Activated naive CD4-positive, alpha-beta T cell (primary cell): ENCODE results near the gene CTIF.
"Not testable (repeated sequence)": the region's sequence is repeated elsewhere in the genome, so short reads cannot be mapped to it uniquely, and the experiment has no call there.

Source experiments
- DNase-seq, 4 experiments: peaks; one replicate each; lab custom pipeline; 2025; lab: John Stamatoyannopoulos, UW

The CTIF gene

GRCh38 chr18:48868468-48869466, 329.9 kb downstream of the CTIF start:
- DNase-seq = no peak

- no peak for DNase-seq
These were observed 330.8 kb downstream of the CTIF start for GRCh38 chr18:48869591-48869990.

DNA sequence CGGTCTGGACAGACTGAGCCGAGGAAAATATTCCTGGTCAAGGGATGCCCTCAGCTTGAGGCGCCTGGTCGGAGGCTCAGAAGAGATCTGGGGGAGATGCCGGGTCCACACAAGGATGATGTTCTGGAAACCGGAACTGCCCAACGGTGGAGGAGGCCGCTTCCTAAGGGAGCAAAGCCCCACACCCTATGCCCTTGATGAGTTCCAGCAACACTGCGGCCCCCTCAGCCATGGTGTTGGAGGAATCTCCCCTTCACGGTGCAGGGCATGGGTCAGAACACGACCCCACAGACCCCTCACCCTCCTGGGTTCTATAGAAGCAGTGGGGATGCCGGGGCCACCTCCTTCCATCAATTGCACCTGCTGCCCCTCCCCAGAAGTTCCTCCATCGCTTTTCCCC, 332.1 kb downstream of the CTIF start:
- not testable (repeated sequence) for DNase-seq

DNA sequence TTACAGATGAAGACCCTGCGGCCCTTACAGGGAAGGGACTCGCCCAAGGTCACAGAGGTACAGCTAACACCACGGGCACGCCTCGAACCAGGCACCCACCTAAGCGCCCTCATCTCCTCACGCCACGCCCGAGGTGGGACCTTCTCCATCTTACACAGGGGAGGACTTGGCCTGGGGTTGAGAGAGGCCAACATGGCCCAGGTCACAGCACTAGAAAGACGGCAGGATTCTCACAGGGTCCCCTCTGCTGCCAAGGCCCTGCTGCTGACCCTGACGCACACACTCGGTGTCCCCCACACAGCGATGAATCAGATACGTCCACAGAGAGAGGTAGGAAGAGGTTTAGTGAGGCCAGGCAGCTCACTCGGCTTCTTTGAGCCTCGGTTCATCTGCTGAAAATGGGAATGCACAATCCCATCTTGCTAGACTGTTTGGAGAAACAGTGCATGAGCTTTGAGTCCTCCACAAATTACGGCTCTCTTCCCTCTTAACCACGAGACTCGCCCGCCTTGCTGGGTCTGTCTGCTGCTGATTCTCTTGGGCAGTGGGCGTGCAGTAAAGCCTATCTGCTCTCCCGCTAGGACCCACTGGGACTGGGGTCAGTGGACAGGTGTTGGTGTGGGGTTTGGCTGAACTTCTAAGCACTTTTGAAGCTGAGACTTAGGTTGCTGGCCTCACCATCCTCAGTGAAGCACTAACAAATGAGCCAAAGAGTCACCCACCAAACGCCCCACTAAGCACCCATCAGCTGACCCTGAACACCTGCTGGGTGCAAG, 332.7 kb downstream of the CTIF start:
- DNase-seq = no peak

DNA sequence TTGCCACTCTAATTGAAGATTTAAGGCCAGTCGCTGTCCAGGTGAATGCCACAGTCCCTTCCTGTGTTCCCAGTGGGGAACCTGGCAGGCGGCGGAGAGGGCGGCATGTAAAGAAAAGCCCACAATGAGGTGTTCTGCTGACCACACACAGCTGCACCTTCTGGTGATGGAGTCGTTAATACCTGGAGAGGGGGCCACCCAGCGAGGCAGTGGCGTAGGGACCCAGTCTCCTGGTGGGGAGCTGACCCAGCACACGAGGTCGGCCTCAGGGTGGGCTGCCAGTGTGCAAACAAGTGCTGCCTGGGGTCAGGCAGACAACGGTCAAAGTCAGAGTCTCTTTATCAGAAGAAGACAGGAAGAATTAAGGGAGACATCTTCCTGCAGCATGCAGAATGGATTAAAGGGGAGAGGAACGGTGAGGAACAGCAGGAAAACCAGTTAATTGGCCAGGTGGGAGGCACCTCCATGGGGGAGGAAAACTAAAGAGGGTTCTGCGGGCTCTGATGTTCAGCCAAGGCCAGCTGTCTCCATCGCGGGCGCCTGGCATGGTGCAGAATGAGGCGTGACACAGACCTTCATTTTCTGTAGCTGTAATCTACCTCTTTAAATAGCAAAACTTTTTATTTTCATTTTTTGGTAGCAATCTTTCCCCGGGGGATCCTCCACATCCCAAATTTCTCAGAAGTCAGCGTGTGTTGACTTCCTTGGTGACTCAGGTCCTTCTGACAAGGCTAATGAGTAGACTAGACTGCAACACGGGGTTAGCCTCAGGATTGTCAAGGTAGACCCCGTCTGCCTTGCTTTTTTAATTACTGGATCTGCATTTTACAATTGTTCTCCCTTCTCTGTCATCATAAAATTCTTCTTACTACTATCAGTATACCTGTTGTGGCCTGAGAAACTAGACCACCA, 333.7 kb downstream of the CTIF start:
- no peak for DNase-seq

DNA sequence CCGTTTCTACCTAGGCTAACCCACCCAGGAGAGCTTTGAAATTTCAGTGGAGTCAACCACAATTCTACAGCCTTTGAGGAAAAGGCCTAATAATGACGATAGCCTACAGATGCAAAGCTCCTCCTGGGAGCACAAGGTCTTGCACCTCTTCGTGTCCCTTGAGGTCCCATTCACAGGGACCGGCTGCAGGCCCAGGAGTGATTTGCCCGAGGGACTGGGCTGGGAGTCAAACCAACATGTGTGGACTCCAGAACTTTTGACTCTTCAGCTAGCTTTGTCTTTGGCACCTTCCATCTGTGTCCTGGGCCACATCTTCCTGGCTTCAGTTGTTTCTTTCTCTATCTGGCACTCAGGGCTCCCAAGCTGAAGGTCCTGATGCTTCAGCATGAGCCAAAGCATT, 335.4 kb downstream of the CTIF start:
- DNase-seq = no peak

DNA sequence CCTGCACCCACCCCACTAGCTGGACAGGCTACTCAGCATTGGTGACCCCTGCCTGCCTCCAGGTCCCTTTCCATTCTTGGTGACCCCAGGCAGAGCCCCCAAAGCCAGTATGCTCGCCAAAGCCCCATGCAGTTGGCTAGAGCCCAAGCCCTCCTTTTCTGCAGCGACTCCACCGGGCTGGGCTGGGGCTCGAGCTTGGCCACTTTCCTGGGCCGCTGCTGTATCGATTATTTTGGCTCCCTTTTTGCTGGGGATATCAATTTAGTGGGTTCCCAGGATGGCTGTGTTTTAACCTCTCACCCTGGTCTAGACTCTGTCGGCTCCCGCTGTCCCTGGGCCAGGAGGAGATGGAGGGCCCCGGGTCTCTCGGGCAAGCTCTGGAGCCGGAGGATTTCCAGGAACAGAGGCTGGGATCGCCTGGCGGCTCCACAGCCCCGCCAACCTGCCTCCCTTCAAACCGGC, 335.9 kb downstream of the CTIF start:
- DNase-seq = no peak

DNA sequence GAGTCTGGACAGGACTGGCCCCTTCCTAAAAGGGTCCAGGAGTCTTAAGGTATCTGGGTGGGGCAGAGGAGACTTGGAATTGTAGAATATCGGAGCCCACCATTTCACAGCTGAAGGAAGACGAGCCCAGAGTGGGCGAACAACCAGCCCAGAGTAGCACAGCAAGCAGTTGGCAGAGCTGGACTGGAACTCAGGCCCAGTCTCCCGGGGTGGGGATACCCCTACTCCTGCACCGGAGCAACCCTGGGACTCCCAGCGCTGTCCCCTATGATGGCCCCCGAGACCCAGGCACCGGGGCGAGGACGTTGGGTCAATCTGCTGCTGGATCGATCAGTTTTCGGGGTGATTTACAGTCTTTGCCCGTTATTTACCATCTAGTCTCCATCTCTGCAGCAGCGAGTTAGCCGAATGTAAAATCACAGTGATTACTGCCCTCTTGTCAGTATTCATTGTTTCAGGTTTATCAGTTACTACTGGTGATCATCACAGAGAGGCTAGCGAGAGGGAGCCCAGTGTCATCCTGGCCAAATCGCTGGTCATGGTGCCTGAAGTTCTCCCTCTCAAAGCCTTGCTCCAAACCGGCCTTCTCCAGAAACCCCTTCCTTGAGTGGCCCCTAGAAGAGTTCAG, 336.6 kb downstream of the CTIF start:
- no peak for DNase-seq

- DNase-seq = no peak
These were observed 337.2 kb downstream of the CTIF start for GRCh38 chr18:48875942-48876511.

- DNase-seq = no peak
These were observed 337.8 kb downstream of the CTIF start for GRCh38 chr18:48876590-48876989.

- DNase-seq = no peak
These were observed 339.1 kb downstream of the CTIF start for GRCh38 chr18:48877941-48878340.

GRCh38 chr18:48878471-48878870, 339.6 kb downstream of the CTIF start:
- no peak for DNase-seq

GRCh38 chr18:48879008-48879431, 340.2 kb downstream of the CTIF start:
- no peak for DNase-seq

DNA sequence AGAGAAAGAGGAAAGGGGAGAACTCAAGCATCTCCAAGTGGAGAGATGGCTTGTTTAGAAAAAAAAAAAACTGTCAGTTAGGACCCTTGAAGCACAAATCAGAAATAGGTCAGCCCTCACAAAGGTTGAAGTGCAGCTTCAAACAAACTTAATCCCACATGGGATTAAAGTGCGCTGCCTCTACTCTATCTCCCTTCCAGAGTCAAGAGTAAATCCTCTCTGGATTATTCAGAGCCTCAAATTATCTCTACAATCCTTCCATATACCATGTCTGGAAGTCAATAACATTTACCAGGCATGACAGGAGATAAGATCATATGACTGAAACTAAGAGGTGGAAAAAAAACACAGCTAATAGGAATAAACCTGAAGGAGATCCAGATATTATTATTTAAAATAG, 342.1 kb downstream of the CTIF start:
- no peak for DNase-seq

DNA sequence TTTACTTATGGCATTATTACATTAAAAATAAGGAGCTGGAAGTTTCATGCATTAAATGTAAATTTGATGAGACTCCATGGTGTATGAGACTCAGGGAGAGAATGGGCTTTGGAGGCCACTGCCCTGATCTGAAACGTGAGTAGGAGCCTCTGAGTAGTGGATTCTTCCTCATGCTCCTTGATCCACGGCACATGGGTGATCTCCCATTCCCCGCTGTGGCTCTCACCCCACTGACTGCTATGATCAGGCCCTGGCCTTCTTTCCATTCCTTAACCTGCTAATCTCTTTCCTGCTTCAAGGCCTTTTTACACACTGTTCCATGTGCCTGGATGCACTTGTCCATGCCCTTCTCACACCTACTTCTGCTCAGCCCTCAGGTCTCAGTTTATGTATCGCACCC, 343.5 kb downstream of the CTIF start:
- no peak for DNase-seq

DNA sequence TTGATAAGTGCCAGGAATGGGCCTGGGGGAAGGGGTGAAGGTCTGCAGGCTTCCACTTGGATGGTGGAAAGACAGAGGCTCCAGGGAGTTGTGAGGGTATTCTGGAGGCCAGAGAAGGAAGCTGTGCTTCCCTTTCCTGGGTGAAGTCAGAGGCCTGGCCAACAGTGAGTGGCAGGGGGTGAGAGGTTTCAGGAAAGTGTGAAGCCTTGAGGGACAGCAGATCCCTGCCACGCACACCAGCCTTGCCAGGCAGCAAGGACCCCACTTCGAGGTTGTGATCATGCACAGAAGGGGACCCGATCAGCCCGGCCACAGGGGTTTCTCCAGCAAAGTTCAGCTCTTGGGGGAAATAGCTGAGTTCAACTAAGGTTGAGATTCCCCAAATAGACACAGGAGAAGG, 345.5 kb downstream of the CTIF start:
- DNase-seq = no peak

GRCh38 chr18:48884771-48885170, 345.9 kb downstream of the CTIF start:
- DNase-seq = no peak

- no peak for DNase-seq
These were observed 346.6 kb downstream of the CTIF start for GRCh38 chr18:48885266-48885923.

GRCh38 chr18:48885924-48886400, 347.1 kb downstream of the CTIF start:
- DNase-seq = no peak
